ENCODE data around the gene UBAP1. TPM values are rescaled to one million over a fixed set of nuclear protein-coding genes. Genes with fewer than 3 reads are reported as not detected.
"Not testable (repeated sequence)": the region's sequence is repeated elsewhere in the genome, so short reads cannot be mapped to it uniquely, and the experiment has no call there.

Gene UBAP1
- polyA plus RNA-seq, 1 experiment, result 56.7 TPM

DNA sequence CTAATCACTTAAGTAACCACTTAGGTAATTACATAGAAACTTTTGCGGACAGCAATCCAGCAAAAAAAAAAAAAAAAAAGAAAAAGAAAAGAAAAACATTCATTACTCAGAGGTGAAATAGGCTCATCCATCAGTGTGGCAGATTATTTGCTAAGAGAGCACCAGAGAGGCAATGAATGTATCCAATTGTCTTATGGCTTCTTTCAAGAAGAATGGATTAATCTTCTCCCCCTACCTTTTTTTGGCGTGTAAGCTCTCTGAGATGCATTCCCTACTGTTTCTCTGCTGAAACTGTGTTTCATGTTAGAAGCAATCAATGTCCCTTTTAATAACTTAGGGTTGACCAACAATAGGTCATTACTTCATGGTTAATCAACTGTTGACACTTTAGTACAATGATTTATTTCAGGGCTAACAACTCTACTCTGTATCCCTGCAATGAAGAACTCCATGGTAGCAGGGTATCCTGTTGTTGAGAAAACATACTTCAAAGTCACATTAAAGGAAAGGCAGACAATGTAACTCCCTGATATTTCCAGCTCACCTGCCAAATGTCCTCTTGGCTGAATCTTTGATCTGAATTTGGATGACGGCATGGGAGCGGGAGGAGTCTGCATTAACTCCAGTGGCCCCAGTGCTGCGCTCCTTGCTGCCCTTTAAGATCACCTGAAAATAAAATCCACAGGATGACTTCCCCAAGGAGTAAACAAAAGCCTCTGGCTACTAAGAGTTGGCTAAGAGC lies 92.6 kb downstream of the UBAP1 start:
- TF ChIP-seq, protein P1, sequence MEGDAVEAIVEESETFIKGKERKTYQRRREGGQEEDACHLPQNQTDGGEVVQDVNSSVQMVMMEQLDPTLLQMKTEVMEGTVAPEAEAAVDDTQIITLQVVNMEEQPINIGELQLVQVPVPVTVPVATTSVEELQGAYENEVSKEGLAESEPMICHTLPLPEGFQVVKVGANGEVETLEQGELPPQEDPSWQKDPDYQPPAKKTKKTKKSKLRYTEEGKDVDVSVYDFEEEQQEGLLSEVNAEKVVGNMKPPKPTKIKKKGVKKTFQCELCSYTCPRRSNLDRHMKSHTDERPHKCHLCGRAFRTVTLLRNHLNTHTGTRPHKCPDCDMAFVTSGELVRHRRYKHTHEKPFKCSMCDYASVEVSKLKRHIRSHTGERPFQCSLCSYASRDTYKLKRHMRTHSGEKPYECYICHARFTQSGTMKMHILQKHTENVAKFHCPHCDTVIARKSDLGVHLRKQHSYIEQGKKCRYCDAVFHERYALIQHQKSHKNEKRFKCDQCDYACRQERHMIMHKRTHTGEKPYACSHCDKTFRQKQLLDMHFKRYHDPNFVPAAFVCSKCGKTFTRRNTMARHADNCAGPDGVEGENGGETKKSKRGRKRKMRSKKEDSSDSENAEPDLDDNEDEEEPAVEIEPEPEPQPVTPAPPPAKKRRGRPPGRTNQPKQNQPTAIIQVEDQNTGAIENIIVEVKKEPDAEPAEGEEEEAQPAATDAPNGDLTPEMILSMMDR (IDR thresholded peaks at IDR 0.05; ENCODE audit: low read depth, low read length), result no peak
- Histone ChIP-seq H3K9me3 (ENCODE audit: control insufficient read depth, insufficient read depth, low read length) (no peaks in the 10 kb centered on the region), H3K4me3 (ENCODE audit: low read depth, low read length) (no peak overlapping the region), H3K27me3 (ENCODE audit: control insufficient read depth, insufficient read depth, low read length) (no peaks in the 10 kb centered on the region), H3K27ac (ENCODE audit: low read depth, low read length) (no peak overlapping the region)
- ChIA-PET CTCF (interaction anchor here (1.3 to 1.6 kb wide), 2 partner anchors 18 to 19 kb away, joined by 3 to 4 read pairs; no protein-coding TSS in a partner anchor), POLR2A (no interaction called here)
- DNase-seq (ENCODE audit: low read depth, low spot score), result no peak

- H3K27me3 ChIP-seq (ENCODE audit: control insufficient read depth, insufficient read depth, low read length), result no peaks in the 10 kb centered on the region
- no peak overlapping the region for H3K27ac ChIP-seq (ENCODE audit: low read depth, low read length)
- ChIA-PET CTCF (interaction anchor here (1.6 kb wide), 1 partner anchor 19 kb away, joined by 3 read pairs; no protein-coding TSS in a partner anchor), POLR2A (no interaction called here)
- H3K9me3 ChIP-seq (ENCODE audit: control insufficient read depth, insufficient read depth, low read length), result no peaks in the 10 kb centered on the region
- no peak for DNase-seq (ENCODE audit: low read depth, low spot score)
- no peak overlapping the region for H3K4me3 ChIP-seq (ENCODE audit: low read depth, low read length)
- TF ChIP-seq, protein P1 (IDR thresholded peaks at IDR 0.05; ENCODE audit: low read depth, low read length), result no peak
These were observed 93.3 kb downstream of the UBAP1 start for GRCh38 chr9:34272101-34272541.

DNA sequence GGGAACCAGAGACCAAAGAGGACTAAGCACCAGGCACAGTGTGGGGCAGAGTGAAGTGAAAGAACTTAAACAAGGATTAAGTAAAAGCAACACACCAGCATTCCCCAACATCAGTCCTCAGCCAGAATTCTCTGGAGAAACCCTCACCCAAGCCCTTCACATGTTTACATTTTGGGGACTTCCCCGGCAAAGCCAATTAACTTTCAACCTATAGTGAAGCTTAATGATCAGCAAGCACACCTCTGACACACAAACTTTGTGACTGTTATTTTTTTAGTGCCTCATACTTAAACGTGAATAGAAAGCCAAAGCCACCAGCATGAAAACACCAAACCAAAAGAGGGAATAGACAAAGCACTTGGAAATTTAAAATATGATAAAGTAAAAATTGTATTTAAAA lies 94.7 kb downstream of the UBAP1 start:
- DNase-seq (ENCODE audit: low read depth, low spot score); CTCF ChIA-PET; H3K4me3 ChIP-seq (ENCODE audit: low read depth, low read length); H3K27ac ChIP-seq (ENCODE audit: low read depth, low read length); POLR2A ChIA-PET; H3K27me3 ChIP-seq (ENCODE audit: control insufficient read depth, insufficient read depth, low read length); H3K9me3 ChIP-seq (ENCODE audit: control insufficient read depth, insufficient read depth, low read length): not testable (repeated sequence)

- no peak overlapping the region for H3K27ac ChIP-seq (ENCODE audit: low read depth, low read length)
- no peaks in the 10 kb centered on the region for H3K27me3 ChIP-seq (ENCODE audit: control insufficient read depth, insufficient read depth, low read length)
- TF ChIP-seq, protein P1 (IDR thresholded peaks at IDR 0.05; ENCODE audit: low read depth, low read length), result no peak
- ChIA-PET POLR2A (no interaction called here), CTCF (no interaction called here)
- no peak overlapping the region for H3K4me3 ChIP-seq (ENCODE audit: low read depth, low read length)
- no peaks in the 10 kb centered on the region for H3K9me3 ChIP-seq (ENCODE audit: control insufficient read depth, insufficient read depth, low read length)
- no peak for DNase-seq (ENCODE audit: low read depth, low spot score)
These were observed 97.0 kb downstream of the UBAP1 start for GRCh38 chr9:34275811-34276210.

DNA sequence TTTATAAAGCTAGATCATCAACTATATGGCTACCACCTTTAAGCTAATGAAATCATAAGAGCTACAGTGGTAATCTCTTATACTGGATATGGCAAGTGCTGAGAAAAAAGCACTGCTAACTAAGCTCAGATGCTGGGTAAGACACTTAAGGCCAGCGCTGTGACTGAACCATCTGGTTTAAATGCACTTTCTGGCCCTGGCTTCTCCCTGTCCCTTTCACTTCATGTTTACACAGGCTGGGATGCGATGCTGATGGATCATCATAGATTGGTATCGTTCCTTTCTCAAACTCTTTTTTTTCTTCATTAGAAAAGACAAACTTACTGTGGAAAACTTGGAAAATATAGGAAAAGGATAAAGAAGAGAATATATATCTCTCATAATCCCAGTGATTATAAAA lies 97.9 kb downstream of the UBAP1 start:
- no peak overlapping the region for H3K27ac ChIP-seq (ENCODE audit: low read depth, low read length)
- H3K27me3 ChIP-seq (ENCODE audit: control insufficient read depth, insufficient read depth, low read length), result no peaks in the 10 kb centered on the region
- CTCF ChIA-PET, result interaction anchor here (1.1 kb wide), 1 partner anchor 23 kb away, joined by 3 read pairs; no protein-coding TSS in a partner anchor
- no peak for DNase-seq (ENCODE audit: low read depth, low spot score)
- H3K4me3 ChIP-seq (ENCODE audit: low read depth, low read length), result no peak overlapping the region
- TF ChIP-seq, protein P1 (IDR thresholded peaks at IDR 0.05; ENCODE audit: low read depth, low read length), result no peak
- POLR2A ChIA-PET, result no interaction called here
- H3K9me3 ChIP-seq (ENCODE audit: control insufficient read depth, insufficient read depth, low read length), result no peaks in the 10 kb centered on the region
